ENCODE data around the gene ZNF674.

ZNF674 gene

GRCh38 chrX:46545111-46546005 lies at the start of gene ZNF674:
TSS of gene ZNF674 (minus strand) at chrX:46545421. CDS start at chrX:46542087, 3,334 bp downstream.
- DNase-seq (ENCODE audit: low read depth in 4 of 4, low spot score in 1 of 4) = peak; percentile 82 to 86 (median 84)

- DNase-seq (ENCODE audit: low read depth in 4 of 4, low spot score in 1 of 4) = no peak
Observed at GRCh38 chrX:46589977-46590723, 44.9 kb upstream of the ZNF674 start.

- DNase-seq (ENCODE audit: low read depth in 4 of 4, low spot score in 1 of 4) = peak in 1 of 4 experiments; percentile 18
Observed at GRCh38 chrX:46588263-46588662, 43.0 kb upstream of the ZNF674 start.

- DNase-seq (ENCODE audit: low read depth in 4 of 4, low spot score in 1 of 4) = no peak
Observed at GRCh38 chrX:46587753-46588171, 42.5 kb upstream of the ZNF674 start.

- peak in 1 of 4 experiments; percentile 18 for DNase-seq (ENCODE audit: low read depth in 4 of 4, low spot score in 1 of 4)
Observed at GRCh38 chrX:46587158-46587557, 41.9 kb upstream of the ZNF674 start.

DNA sequence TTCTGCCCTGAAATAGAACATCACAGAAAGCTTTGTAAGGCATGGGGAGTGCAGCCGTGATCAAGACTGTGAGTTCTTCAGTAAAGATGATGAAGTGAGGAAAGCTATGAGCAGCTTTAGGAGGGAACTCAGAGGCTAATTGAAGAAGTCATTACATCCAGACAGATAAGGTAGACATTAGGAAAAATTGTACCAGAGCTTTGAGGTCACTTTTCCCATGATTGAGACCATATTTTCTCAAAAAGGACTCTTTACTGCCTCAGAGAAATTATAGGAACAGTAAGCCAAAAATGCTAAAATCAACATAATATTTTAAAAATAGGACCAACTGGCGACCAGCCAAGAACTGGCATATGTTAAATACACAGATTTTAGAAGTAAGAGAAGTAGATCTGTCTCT lies 39.5 kb upstream of the ZNF674 start:
- DNase-seq (ENCODE audit: low read depth in 4 of 4, low spot score in 1 of 4) = no peak

DNA sequence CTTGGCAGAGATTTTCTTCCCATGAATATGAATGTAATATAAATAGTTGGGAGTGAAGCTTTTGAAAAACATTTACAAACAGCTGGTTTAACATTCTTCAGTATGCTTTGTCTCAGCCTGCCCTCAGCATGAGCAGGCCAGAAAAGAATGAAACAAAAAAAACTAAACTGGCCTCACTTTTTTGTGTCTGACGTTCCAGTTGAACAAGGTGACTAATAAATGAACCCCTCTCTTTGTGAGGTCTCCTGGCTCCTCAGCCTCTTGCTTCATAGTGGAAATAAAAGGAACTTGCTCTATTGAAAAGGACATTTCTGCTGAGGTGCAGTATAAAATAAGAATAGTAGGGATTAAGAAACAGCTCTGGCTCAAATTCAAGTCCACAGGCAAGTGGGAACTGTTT lies 37.7 kb upstream of the ZNF674 start:
- no peak for DNase-seq (ENCODE audit: low read depth in 4 of 4, low spot score in 1 of 4)

DNA sequence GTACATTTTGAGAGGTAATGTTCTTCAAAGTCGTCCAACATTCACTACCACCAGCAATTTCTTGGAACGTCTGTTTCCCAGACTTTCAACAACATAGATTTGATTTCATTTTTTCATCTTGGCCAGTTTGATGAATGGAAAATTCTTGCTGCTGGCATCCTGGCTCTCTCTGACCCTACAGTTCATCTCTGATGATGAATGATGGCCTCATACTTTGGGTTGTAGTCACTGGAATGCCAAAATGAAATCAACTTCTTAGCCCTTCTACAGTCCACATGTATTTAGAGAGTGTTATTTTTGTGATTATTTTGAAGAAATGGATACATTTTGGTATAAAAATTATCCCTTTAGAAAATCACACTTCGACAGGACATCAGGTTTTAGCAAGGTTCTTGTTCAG lies 37.1 kb upstream of the ZNF674 start:
- no peak for DNase-seq (ENCODE audit: low read depth in 4 of 4, low spot score in 1 of 4)

DNA sequence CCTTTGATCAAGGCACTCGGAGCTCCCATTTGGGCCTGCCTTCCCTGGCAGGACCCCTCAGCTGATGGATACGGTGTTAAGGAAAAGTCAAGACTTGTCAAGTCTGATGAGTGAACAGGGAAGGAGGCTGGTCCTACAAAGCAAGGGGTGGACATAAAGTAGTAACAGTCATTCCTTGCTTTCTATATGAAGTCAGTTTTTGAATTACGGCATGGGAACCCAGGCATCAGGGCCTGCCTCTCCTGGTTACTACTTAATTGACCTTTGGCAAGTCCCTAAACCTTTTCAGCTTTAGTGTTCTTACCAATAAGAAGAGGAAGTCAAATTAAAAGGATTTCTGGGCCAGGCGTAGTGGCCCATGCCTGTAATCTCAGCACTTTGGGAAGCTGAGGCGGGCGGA lies 35.4 kb upstream of the ZNF674 start:
- no peak for DNase-seq (ENCODE audit: low read depth in 4 of 4, low spot score in 1 of 4)

- no peak for DNase-seq (ENCODE audit: low read depth in 4 of 4, low spot score in 1 of 4)
Observed at GRCh38 chrX:46579250-46579649, 34.0 kb upstream of the ZNF674 start.

DNA sequence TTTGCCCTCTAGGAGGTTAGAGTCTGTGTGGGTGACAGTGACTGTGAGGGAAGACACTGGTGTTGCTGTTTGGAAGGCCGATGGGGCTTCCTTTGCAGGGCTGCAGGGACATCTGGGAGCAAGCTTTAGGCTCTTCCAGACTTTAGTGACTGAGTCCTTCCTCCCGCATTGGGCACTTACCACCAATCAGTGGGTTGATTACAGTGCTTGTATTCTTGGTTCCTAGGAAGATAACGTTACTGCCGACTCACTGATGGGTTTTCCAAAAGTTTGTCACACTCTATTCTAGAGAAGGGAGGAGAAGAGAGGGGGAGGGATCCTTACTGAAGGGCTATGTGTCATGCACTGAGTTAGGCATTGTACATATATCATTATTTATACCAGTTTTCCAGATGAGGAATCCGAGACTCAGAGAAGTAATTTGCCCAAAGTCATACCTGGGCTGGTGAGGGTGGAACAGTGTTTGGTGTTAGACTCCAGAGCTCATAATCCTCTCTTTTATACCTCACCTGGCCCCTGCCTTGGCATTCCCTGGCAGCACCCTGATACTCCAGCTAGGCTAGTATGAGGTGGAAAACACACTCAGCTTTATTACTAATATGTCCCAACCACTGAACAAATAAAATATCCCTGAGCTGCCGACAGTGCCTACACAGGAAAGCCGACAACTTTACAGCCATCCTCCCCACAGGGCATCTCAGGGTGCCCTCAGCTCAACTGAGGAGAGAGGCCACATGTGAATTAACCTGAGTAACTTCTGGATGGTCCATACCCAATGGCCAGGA lies 32.2 kb upstream of the ZNF674 start:
- DNase-seq (ENCODE audit: low read depth in 4 of 4, low spot score in 1 of 4) = no peak

DNA sequence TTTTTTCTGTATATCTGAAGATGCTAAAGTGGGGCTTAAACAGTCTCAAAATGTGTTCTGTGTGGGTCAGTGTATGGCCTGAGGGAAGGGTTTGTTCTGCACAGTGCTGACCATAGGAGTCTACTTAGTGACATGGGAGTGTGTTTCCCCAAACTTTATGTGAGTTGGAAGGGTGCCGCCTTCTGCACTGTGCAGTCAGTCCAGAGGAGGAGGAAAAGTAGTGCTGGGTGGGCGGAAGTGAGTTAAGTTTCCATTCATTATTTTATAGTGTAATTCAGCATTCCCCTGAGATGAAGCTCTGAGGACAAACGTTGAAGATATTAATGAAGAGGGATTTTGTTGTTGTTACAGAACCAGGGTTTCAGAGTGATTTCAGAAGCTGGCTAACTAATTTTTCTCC lies 31.2 kb upstream of the ZNF674 start:
- no peak for DNase-seq (ENCODE audit: low read depth in 4 of 4, low spot score in 1 of 4)

DNA sequence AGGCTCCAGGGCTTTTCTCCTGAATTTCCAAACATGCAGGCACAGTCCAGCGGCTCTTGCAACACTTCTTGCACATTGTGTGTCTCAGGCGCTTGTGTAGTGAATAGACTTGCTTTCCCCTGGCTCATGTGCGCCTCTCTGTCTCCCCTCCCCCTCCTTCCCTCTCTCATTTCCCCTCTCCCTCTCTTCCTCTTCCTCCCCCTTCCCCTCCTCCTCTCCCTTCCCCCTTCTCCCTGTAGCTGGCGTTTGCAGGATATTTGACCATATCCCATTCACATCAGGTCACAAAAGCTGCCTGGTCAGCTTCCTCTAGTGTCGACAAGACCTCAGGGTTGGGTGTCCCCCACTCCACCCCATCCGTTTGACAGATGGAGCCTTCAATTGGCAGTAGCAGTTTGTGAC lies 30.8 kb upstream of the ZNF674 start:
- no peak for DNase-seq (ENCODE audit: low read depth in 4 of 4, low spot score in 1 of 4)

GRCh38 chrX:46575586-46575985 lies 30.4 kb upstream of the ZNF674 start:
- DNase-seq (ENCODE audit: low read depth in 4 of 4, low spot score in 1 of 4) = no peak

- DNase-seq (ENCODE audit: low read depth in 4 of 4, low spot score in 1 of 4) = no peak
Observed at GRCh38 chrX:46574774-46575381, 29.7 kb upstream of the ZNF674 start.

- DNase-seq (ENCODE audit: low read depth in 4 of 4, low spot score in 1 of 4) = peak in 1 of 4 experiments; percentile 40
Observed at GRCh38 chrX:46573892-46574773, 28.9 kb upstream of the ZNF674 start.

DNA sequence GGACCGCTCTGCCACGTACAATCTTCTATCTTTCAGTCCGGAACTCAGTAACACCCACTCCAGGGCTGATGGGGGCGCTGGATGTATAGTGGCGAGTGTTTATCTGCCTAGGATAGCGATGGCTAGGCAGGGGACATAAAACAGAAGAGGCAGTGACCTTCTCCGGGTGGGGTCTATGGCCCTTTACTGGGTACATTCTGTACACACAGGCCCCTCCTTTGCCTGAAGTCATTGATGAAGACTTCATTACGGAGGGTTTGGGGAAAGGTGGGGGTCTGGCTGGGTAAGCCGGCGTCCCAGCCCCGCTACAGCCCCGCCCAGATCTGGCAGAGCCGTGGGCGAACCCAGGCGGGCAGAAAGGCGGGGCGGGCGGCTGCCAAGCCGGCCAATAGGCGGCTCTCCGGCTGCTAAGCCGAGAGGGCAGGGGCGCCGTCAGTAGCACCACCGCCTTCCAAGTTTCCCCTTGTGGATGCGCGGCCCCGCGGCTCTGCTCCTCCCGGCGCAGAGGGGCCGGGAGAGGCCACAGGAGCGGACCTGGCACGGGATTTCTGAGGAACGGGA lies 28.2 kb upstream of the ZNF674 start, which contains the start of gene CHST7:
CHST7 (plus strand) TSS at position 435 of the 561 bp plus-strand sequence. CDS start 167 bp downstream, outside the sequence.
- DNase-seq (ENCODE audit: low read depth in 4 of 4, low spot score in 1 of 4) = peak in 1 of 4 experiments; percentile 45

DNA sequence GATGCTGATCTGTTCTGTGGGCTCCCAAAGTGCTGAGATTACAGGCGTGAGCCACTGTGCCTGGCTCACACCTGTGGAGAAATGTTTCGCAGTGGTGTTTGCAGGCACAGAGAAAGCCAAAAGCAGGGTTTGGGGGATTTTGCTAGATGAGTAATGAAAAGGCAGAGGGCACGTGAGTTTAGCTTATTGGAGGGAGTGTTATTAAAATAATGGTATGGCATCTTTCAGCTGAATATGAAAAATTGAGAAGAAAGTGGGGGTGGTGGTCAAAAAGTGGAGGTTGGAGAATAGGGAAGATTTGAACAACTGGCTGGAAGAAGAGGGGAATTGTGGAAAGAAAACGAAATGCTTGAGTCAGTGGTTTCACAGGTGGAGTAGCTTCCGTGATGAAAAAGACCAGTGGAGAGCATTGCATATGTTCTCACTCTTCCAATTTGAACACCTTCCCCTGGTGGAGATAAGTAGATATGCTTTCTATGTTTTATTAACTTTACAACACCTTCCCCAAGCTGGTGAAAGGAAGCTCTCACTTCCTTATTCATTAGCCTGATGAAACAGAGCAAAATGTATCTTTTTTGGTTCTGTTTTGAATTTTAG lies 27.2 kb upstream of the ZNF674 start:
- DNase-seq (ENCODE audit: low read depth in 4 of 4, low spot score in 1 of 4) = peak in 1 of 4 experiments; percentile 28
